ENCODE measurements around the gene ABCA3. TPM values are rescaled to one million over a fixed set of nuclear protein-coding genes. Genes with fewer than 3 reads are reported as not detected.
A peak's percentile ranks its signal among the peaks of the same experiment; 100 is the strongest.

ABCA3 gene
- total and polyA plus RNA-seq, 2 of the 8 experiments (the other 6 are each of a cell fraction or from before 2014, with no cell fraction given) = 5.7 to 7.9 TPM

GRCh38 chr16:2275476-2276367 is 64.8 kb downstream of the ABCA3 start:
- no peak overlapping the region for H3K14ac ChIP-seq (ENCODE audit: insufficient read length)
- H4K20me1 ChIP-seq (replicated peaks in 1 of 2; ENCODE audit: control insufficient read depth in 1 of 2, insufficient read depth in 2 of 2, low read length in 2 of 2) = peaks cover 3 to 11% of the 10 kb centered on the region in 2 experiments
- H3K79me2 ChIP-seq (ENCODE audit: control insufficient read depth in 1 of 2, insufficient read depth in 2 of 2, low read length in 2 of 2) = no peaks in the 10 kb centered on the region; a peak in 1 of 4 replicates
- no peak overlapping the region for H3K27ac ChIP-seq (ENCODE audit: low read depth, low read length)
- no peaks in the 10 kb centered on the region for H3K23me2 ChIP-seq (ENCODE audit: low read depth, low read length)
- no peak for DNase-seq (ENCODE audit: low read depth in 1 of 2, low spot score in 2 of 2)
- no peaks in the 10 kb centered on the region for H3K27me3 ChIP-seq (replicated peaks in 1 of 4; ENCODE audit: control insufficient read depth in 3 of 4, extremely low read depth in 1 of 4, insufficient read depth in 3 of 4, low read length in 3 of 4)
- ChIA-PET POLR2A (ENCODE audit: partially characterized antibody) (interaction anchor here (1.1 to 2.4 kb wide), 4 partner anchors 12 to 109 kb away, joined by 3 to 9 read pairs (median 6); partner anchors contain the start of gene ECI1), CTCF (ENCODE audit: partially characterized antibody) (interaction anchor here (0.9 to 1.5 kb wide), 4 partner anchors 21 to 248 kb away, joined by 3 read pairs; partner anchors contain the start of gene ABCA3)
- H3K36me3 ChIP-seq (ENCODE audit: control insufficient read depth in 2 of 4, insufficient read depth in 4 of 4, low read length in 3 of 4) = no peaks in the 10 kb centered on the region
- H2BK120ac ChIP-seq (replicated peaks; ENCODE audit: low read depth, low read length) = no peak overlapping the region
- no peak overlapping the region for H2BK5ac ChIP-seq (ENCODE audit: low read depth, low read length)
- H2BK12ac ChIP-seq (ENCODE audit: low read depth, low read length) = no peak overlapping the region
- no peak overlapping the region for H4K5ac ChIP-seq (ENCODE audit: insufficient read length, low read depth, low read length)
- H2BK15ac ChIP-seq (ENCODE audit: low read length) = no peak overlapping the region
- H3K4me2 ChIP-seq (ENCODE audit: insufficient read depth in 1 of 2, low read depth in 2 of 2, low read length in 2 of 2) = no peak overlapping the region
- no peak overlapping the region for H2AK5ac ChIP-seq (ENCODE audit: low read depth, low read length)
- no peak overlapping the region for H3K56ac ChIP-seq (replicated peaks; ENCODE audit: insufficient read length, low read depth, low read length)
- H3K4ac ChIP-seq (replicated peaks; ENCODE audit: insufficient read length, low read depth, low read length) = no peak overlapping the region
- peaks cover 6% of the 10 kb centered on the region for H3K79me1 ChIP-seq (ENCODE audit: low read depth, low read length)
- no peak overlapping the region for H3K23ac ChIP-seq (ENCODE audit: insufficient read length)
- H3K9me3 ChIP-seq (ENCODE audit: insufficient read depth in 2 of 2, low read depth in 1 of 2, low read length in 1 of 2) = no peaks in the 10 kb centered on the region
- no peaks in the 10 kb centered on the region; a peak in 1 of 7 replicates for H3K4me1 ChIP-seq (replicated peaks in 1 of 4; ENCODE audit: control insufficient read depth in 3 of 4, insufficient read depth in 4 of 4, low read length in 3 of 4)
- no peak overlapping the region for H2AFZ ChIP-seq (ENCODE audit: low read length)
- no peak for FAIRE-seq
- no peak overlapping the region for H3K9ac ChIP-seq (replicated peaks in 1 of 4; ENCODE audit: extremely low read depth in 1 of 4, low read depth in 3 of 4, low read length in 3 of 4)
- no peak overlapping the region for H3K18ac ChIP-seq (ENCODE audit: extremely low read depth, low read length)
- 88% methylated on average over 30 of the region's 30 CpGs; no CpG with 5 or more reads in 1 of the 2 experiments for WGBS, 2 experiments (ENCODE audit: extremely low coverage in 1 of 2, insufficient coverage in 1 of 2, insufficient read length in 1 of 2, insufficient replicate concordance in 2 of 2, low coverage in 1 of 2, low lambda C conversion rate in 2 of 2, missing lambda C conversion rate in 1 of 2)
- no peak overlapping the region for H2BK20ac ChIP-seq (ENCODE audit: low read length)
- no peak overlapping the region for H3K4me3 ChIP-seq (ENCODE audit: extremely low read depth in 1 of 4, insufficient read depth in 2 of 4, low read depth in 3 of 4, low read length in 4 of 4)
- peak overlapping the region; percentile 53; the same call in 1 of the 2 replicates for H4K8ac ChIP-seq (ENCODE audit: extremely low read depth, insufficient read depth, low read length)
- H4K91ac ChIP-seq (replicated peaks; ENCODE audit: insufficient read length, low read length) = no peak overlapping the region
- TF ChIP-seq YY1 (IDR thresholded peaks at IDR 0.05; ENCODE audit: low read depth, low read length) (no peak), BCL11A (IDR thresholded peaks at IDR 0.05; ENCODE audit: low read depth in 2 of 2, low read length in 2 of 2) (no peak), ATF2 (IDR thresholded peaks at IDR 0.05; ENCODE audit: low read length) (no peak), SIN3A (conservative IDR thresholded peaks at IDR 0.05 in 1 of 2, IDR thresholded peaks at IDR 0.05 in 1 of 2; ENCODE audit: low read depth in 1 of 2, low read length in 2 of 2) (no peak), HDAC2 (IDR thresholded peaks at IDR 0.05; ENCODE audit: borderline replicate concordance in 1 of 2, low read depth in 2 of 2, low read length in 2 of 2) (no peak), GABPA (IDR thresholded peaks at IDR 0.05; ENCODE audit: borderline replicate concordance, insufficient read depth, low read length) (no peak), POLR2AphosphoS5 (IDR thresholded peaks at IDR 0.05; ENCODE audit: low read depth, low read length) (no peak)
- TF ChIP-seq, protein P1, sequence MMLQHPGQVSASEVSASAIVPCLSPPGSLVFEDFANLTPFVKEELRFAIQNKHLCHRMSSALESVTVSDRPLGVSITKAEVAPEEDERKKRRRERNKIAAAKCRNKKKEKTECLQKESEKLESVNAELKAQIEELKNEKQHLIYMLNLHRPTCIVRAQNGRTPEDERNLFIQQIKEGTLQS (IDR thresholded peaks at IDR 0.05; ENCODE audit: insufficient read depth, low read depth, low read length) = no peak

Data from H1 (cell line).